Activated naive CD4-positive, alpha-beta T cell (primary cell): ENCODE results near the gene ZNF276.
"Not testable (repeated sequence)": the region's sequence is repeated elsewhere in the genome, so short reads cannot be mapped to it uniquely, and the experiment has no call there.

ENCODE experiments used
- DNase-seq, 4 experiments: peaks; one replicate each; lab custom pipeline; 2025; lab: John Stamatoyannopoulos, UW

The ZNF276 gene

DNA sequence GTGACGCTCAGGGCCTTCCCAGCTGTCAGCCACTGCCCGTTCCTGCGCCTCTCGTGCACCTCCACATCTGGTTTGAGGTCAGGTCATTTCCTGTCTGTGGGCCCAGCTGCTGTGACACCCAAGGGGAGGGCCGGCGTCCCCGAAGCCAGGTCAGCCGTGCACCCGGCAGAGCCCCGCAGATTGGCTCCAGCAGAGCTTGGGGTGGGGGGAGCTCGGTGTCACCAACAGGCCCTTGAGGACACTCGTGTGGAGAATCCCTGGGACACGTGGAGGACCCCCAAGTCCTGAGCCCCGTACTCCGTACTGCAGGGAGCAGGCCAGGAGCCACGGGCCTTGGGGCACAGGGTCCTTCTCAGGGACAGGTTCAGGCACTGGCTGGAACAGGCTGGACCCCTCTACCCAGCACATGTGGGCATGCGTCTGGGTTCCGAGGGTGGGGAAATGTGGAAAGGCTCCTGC, 24.6 kb upstream of the ZNF276 start:
- no peak for DNase-seq

DNA sequence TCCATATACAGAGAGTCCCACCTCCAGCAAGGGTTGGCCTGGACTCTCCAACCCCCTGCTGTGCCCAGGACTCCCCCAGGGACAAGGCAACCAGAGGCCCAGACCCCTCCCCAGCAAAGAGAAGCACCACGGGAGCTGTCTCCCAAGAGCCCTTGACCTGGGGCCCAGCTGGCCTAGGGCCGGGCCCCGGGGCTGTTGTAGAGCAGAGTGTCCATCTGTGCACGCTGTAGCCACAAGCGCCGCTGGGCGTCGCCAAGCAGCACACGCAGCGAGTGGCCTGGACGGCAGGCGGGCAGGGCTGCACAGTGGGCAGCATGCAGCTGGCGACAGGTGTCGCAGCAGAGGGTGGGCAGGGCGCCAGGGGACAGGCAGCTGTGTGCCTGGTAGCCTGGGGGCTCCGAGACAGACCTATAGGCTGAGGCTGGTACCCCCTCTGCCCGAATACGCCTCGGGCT, 24.1 kb upstream of the ZNF276 start:
- DNase-seq: no peak

DNA sequence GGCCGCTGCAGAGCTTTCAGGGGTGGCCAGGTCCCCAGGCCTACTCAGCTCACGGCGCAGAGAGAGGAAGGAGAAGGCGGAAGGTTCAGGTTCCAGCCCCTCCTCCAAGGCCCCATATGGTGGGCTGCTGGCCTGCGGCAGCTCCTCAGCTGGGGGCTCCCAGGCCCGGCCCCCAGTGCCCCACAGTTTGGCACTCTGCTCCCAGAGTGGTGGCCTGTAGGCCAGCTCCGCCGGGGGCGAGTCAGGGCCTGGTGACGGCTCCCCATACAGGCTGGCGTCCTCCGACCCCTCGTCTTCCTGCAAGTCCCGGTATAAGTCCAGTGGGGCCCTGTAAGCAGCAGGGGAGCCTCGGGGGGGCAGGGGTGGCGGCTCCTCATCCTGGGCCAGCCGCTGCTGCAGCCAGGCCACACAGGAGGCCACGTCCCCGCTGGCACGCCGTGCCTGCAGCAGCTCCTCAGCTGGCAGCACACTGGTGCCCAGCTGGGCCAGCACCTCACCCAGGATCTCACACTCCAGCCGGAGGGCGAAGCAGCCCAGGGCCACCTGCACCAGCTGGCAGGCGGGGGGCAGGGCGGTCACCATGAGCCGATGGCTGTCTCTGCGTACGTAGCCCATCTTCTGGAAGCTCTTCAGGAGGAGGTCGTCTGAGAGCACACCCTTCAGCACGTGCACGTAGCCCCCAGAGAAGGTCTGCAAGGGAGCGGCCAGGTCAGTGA, 23.6 kb upstream of the ZNF276 start:
- no peak for DNase-seq

DNA sequence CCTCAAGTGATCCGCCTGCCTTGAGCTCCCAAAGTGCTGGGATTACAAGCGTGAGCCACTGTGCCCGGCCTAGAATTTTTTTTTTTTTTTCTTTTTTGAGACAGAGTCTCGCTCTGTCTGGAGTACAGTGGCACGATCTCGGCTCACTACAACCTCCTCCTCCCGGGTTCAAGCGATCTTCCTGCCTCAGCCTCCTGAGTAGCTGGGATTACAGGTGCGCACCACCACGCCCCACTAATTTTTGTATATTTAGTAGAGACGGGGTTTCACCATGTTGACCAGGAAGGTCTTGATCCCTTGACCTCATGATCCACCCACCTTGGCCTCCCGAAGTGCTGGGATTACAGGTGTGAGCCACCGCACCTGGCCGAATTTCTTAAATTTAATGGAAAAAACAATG, 22.6 kb upstream of the ZNF276 start:
- not testable (repeated sequence) for DNase-seq

DNA sequence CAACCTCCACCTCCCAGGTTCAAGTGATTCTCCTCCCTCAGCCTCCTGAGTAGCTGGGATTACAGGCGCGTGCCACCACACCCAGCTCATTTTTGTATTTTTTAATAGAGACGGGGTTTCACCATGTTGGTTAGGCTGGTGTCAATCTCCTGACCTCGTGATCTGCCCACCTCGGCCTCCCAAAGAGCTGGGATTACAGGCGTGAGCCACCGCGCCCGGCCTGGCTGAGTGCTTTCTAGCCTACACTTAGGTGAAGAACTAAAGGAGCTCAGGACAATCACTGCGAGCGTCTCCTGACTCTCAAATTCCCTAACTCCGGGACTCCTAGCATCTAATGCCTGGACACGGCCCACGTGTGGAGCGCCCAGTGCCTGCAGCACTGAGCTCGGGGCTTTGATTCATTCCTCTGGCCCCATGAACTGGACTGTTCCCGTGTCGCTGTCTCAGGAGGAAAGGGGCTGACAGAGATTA, 21.7 kb upstream of the ZNF276 start:
- DNase-seq: not testable (repeated sequence)

DNA sequence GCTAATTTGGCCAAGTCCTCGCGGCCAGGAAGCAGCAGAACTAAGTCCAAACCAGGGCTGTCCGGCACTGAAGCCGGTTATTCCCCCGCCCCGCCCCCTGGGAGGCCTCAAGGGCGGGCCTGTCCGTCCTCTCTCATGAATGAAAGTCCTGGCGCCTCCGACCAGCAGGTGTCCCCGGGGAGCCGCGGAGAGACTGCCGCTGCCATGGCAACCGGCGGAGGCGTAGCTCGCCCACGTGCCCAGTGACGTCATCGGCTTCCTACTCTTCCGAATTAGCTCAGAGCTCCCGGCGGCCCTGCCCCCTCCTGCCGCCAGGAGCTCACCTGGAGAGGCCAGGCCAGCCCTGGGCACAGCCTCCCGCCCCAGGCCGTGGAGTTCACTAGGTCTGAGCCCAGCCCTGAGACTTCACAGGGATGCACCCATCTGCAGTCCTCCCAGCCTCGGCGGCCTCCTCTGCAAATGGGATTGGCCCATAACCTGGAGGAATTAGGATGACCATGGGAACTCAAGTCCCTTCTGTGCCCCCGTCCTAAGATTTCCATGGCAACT, 21.2 kb upstream of the ZNF276 start:
- DNase-seq: peak; percentile 87 to 94 (median 91)

DNA sequence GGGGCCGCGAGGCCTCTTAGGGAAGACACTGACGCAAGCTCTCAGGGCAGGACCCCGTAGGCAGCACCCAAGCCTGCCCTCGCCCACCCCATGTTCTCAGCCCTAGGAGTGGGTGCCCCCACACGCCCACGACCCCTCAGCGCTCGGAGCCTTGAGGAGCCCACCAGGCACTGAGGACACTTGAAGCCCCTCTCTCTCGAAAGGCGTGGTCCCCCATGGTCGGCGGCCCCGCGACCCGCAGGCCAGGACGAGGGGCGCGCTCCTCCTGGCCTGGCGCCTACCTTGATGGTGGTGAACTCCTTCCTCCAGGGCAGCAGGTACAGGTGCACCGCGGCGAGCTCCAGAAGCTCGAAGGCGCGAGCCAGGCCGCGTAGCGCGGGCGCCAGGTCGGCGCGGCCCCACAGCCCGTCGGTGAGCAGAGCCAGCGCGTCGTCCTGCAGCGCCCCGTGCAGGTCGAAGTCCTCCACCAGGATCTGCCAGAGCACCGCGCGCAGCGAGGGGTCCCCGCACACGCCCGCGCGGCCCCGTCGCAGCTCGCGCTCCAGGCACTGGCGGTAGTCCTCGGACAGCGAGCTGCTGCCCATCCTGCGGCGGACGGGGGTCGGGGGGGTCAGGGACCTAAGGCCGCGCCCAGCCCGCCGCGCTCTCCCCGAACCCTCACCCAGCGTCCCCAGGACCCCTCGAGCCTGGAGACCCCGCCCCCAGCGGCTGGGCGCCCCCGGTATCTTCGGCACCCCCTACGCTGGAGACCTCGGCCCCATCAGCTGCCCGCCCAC, 20.5 kb upstream of the ZNF276 start:
- peak in 2 of 4 experiments; percentile 29 to 47 for DNase-seq

DNA sequence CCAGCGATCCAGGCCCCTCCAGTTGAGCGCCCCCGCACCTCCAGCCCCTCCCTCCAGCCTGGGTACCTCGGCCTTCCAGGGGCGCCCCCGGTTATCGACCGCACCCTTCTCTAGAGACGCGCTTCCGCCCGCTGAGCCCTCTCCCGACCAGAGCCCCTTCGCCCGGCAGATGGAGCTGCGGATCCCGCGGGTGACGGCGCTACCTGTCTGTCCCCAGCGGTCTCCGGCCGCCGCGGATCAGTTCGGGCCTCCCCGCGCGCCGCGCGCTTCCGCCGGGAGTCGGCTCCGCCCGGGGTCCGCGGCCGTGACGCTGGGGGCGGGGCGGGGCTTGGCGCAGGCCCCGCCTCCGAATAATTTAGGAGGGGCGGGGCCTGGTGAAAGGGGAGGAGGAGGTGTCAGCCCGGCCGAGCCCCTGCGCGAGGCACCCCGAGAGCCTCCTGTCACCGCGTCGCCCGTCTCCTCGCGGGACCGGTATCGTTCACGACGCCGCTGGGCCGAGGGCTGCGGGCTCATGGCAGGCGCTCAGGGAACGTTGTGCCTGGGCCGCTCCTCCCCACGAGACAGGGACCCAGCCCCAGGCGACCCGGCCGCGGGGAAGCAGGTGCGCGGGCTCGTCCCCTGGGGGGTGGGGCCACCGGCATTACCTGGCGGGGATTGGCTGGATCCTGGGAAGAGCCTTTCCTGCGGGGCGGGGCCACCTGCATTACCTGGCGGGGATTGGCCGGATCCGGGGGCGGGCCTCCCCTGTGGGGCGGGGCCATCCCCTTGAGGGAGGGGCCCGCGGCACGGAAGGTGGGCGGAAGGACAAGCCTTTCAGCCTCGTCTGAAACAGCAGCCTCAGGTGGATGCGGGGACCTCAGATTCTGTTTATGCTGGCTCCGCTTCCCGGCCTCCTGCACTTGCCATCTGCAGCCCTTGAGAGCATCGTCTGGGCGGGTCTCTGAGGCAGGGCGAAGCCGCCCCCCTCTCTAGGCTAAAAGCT, 19.6 kb upstream of the ZNF276 start, which contains the start of gene SPATA2L:
TSS of gene SPATA2L (minus strand) at position 281 of the 982 bp plus-strand sequence. CDS start 473 bp downstream, outside the sequence.
- DNase-seq: peak; percentile 92 to 99 (median 97)

DNA sequence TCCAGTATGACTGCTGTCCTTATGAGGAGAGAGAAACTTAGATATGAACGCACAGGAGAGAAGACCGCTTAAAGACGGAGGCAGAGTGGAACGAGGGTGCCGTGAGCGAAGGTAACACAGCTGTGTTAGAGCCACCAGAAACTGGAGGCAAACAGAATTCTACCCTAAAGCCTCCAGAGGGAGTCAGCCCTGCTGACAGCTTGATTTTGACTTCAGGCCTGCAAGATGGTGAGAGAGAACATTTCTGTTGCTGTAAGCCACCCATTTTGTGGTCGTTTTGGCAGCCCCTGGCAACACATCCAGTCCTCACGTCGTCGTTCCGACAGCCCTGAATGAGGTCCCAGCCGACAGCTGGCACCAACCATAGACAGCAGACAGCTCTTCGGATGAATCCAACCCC, 17.1 kb upstream of the ZNF276 start:
- no peak for DNase-seq

DNA sequence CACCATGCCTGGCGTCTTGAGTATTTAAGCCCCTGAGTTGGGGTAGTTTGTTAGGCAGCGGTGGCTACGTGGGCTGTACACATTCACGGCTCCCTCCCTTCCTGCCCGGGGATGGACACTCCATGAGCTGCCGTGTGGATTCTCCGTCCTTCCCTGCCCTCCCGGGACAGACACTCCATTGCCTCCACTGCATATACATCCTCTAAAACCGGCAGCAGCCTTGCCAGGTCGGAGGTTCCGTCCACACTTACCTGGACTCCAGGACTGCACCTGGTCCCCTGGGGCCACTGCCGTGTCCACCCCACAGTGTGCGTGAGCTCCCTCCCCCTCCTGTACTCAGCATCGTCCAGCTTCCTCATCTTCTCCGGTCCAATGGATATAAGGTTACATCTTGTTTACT, 16.3 kb upstream of the ZNF276 start:
- DNase-seq: no peak

DNA sequence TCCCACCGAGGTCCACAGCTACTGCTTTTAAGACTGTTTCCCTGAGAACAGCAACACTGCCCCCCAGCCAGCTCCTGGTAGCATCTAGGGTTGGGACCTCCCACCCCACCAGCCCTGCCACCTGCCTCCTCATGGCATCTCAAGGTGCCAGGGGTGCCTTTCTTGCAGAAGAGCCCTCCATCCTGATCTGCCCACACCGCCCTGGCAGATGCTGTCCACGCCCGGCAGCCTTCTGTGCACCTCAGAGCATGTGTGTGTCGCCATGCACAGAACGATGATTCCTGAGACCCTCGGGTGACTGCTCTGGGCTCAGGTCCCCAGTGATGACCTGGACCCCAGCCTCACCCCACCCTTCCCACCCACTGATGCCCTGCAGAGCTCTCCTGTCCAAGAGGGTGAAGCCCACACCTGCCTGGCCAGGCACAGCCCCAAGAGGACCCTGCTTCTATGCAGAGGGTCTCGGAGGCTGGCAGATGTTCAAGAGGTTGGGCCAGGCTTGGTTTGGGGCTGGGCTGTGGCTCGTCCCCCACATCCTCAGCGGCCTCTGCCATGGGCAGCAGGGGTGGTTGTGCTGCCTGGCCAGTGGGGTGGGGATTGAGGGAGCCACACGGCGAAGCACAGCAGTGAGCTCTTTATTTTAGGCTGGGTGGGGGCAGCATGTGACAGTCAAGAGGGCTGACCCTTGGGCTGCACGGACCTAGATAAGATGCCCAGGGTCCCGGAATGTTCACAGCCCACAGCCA, 14.6 kb upstream of the ZNF276 start:
- DNase-seq: no peak

DNA sequence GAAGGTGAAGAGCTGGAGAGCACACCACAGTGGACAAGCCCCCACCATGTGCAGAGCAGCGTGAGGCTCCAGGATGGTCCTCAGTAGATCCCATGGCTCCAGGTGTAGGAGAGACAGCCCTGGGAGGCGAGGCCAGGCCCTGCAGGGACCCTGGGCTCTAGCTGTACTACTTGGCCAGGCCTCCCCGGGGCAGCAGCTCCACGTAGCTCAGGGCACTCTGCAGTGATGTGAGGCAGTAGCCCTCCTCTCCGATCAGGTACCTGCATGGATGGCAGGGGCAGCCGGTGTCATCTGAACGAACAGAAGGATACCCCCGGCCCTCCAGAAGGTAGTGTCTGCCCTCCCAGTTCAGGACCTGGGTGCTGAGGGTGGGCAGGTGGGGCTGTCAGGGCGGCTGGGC, 13.6 kb upstream of the ZNF276 start:
- no peak for DNase-seq

DNA sequence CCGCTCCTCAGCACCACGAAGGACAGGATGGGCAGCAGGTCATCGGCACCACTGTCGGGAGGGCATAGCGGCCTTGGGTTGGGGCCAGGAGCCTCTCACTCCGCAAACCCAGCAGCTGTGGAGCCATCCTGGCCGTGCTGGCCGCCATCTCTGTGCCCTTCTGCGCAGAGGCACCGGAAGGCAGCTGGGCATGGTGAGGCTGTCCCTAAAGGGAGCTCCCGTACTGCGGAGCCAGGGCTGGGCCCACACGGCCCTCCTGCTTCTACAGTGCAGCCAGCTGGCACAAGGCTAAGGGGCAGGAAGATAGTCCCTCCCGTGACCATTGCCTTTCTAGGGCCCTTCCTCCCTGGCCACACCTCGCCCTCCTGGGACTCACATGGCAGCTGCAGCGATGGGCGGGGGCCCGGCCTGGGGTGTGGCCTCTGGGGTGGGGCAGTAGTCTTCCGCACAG, 12.8 kb upstream of the ZNF276 start:
- DNase-seq: no peak

DNA sequence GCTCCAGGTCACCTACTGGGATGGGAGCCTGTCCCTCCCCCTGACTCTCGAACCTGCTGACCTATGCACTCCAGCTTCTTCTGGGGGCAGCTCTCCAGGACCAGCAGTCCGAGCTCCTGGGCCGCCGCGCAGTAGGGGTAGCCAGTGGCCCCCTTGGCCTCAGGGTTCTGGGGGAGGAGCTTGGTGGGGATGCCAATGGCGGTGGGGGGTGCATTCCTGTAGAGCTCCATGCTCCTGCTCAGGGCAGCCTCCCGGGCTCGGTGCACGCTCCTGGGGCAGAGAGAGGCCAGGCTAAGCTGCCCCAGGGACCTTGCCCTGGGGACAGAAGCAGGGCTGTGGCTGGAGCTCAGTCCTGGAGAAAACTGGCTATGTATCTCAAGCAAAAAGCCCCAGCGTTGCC, 12.2 kb upstream of the ZNF276 start:
- DNase-seq: no peak

DNA sequence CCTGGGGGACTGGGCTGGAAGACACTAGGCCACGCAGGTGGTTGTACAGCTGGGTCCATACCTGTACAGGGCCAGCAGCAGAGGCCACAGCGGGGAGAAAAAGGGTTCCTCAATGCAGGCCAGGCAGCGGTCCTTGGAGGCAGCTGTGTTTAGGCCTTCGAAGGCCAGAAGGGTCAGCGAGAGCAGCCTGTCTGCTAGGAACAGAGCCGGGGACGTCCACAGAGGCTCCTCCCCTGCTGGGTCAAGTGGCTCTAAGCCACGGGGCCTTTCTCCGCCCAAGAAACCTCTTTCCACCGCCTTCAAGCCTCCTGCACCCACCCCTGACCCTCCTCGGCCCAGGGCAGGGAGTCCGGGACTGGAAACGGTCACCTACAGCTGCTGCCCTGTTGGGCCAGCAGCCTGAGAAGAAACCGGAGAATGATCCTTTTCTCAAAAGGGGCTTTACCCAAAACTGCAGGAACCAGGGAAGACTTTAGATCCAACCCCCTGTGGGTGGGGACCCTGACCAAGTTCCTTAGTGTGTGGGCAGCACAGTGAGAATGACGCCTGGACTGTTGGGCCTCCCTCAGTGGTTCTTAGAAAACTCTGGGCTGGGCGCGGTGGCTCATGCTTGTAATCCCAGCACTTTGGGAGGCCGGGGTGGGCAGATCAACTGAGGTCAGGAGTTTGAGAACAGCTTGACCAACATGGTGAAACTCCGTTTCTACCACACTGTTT, 11.5 kb upstream of the ZNF276 start:
- DNase-seq: no peak

DNA sequence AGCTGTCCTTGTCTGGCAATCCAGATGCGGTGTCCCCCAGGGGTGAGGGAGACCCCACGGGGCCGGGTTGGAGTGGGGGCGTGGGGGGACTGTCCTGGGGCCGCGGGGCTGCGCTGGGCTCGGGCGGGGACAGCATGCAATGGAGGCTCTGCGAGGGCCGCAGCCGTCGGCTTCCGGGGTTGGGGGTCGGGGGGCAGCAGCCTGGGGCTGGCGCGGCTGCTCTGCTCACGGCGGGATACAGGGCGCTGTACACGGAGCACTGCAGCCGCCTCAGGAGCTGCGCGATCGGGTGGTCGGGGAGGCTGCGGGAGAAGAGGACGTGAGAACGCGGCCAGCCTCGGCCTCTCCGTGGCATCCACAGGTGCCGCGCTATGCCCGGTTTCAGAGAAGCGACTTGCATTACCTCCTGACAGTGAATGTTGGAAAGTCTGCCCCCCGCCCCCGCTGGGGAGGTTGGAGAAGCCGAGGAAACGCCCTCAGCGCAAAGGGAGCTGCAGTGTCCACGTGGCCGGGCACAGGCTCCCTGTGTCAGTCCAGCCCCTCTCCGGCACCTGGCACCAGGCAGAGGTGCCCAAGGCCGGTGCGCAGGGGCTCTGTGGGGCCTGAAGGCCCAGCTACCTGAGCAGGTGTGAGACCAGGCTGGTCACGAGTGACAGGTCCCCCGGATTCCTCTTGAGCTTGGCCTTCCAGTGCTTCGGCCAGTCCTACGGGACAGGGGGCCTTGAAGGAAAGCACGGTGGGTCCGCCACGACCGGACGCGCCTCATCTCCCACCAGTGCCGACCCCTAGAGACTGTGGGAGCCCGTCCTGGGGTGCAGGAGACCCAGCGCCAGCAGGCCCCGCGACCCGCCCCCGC, 10.4 kb upstream of the ZNF276 start:
- DNase-seq: no peak

DNA sequence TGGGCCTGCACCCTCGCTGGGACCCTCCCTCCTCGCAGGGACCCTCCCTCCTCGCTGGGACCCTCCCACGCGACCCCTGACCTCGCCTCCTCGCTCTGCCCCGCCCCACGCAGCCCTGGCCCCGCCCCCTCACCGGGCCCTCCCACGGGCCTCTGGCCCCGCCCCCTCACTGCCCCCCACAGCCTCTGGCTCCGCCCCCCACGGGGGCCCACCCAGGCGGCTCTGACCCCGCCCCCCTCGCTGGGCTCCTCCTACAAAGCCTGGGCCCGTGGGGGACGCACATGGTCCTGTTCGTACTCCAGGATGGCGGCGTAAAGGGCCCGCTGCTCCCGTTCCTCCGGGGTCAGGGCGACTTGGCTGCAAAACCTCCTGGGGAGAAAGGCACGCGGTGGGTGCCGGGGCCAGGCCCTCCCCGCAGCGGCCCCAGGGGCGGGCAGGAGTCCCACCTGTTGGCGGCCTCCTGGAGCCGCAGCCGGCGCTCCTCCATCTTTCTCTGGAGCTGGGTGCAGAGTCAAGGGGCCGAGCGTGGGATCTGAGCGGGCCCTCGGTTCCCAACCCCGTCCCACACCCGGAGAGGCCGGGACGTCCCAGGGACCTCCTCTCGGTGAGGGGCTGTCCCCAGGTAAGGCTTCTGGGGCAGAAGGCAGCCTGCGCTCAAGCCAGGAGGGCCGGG, 9.6 kb upstream of the ZNF276 start:
- peak; percentile 63 to 68 (median 64) for DNase-seq

DNA sequence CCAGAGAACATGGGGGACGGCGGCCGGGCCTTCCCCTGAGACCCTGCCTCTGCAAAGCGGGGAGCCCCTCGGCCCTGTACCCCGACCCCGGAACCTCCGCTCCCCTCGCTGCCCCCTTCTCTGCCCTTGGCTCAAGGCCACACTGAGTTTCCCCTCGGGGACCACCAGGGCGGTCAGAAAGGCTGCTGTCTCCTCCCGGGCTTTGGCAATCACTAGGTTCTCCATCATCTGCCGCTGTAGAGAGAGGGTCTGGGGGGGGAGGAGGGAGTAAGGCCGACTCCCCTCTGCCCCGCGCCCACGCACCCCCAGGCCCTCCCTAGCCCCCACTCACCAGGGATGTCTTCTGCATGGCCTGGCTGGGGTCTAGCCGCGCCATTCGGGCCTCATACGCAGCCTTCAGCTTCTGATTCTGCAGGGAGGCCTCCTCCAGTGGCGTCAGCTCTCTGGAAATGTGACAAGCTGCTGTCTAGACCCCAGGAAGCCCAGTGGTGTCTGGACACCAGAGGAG, 9.0 kb upstream of the ZNF276 start:
- DNase-seq: no peak
